ENCODE results near the gene MPPED1.

Gene MPPED1

DNA sequence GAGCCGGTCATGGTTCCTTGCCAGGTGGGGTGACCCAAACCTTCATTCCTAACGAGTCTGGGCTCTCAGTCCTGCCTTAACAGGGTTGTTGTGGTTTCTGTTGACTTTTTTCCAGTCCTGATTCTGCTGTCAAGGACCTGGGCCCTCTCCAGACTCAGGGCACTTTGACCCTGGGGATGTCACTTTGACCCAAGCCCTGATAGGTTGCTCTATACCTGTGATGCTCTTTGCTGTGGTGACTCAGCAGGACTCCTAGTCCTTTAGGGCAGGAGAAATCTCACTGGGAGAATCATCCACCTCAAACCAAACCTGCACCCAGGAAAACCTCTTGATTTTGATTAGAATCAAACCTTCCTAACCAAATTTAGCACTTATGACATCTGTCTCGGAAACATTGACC, 20.5 kb upstream of the MPPED1 start:
- TF ChIP-seq, protein P1, sequence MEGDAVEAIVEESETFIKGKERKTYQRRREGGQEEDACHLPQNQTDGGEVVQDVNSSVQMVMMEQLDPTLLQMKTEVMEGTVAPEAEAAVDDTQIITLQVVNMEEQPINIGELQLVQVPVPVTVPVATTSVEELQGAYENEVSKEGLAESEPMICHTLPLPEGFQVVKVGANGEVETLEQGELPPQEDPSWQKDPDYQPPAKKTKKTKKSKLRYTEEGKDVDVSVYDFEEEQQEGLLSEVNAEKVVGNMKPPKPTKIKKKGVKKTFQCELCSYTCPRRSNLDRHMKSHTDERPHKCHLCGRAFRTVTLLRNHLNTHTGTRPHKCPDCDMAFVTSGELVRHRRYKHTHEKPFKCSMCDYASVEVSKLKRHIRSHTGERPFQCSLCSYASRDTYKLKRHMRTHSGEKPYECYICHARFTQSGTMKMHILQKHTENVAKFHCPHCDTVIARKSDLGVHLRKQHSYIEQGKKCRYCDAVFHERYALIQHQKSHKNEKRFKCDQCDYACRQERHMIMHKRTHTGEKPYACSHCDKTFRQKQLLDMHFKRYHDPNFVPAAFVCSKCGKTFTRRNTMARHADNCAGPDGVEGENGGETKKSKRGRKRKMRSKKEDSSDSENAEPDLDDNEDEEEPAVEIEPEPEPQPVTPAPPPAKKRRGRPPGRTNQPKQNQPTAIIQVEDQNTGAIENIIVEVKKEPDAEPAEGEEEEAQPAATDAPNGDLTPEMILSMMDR (IDR thresholded peaks at IDR 0.05; ENCODE audit: borderline replicate concordance, control extremely low read depth, extremely low read depth, insufficient read depth, missing control alignments), result no peak
- in situ Hi-C loops (cut with MboI; ENCODE audit: low sequenced_read_pairs, unreplicated experiment), result no loop called here
- DNase-seq (ENCODE audit: low spot score), result no peak

DNA sequence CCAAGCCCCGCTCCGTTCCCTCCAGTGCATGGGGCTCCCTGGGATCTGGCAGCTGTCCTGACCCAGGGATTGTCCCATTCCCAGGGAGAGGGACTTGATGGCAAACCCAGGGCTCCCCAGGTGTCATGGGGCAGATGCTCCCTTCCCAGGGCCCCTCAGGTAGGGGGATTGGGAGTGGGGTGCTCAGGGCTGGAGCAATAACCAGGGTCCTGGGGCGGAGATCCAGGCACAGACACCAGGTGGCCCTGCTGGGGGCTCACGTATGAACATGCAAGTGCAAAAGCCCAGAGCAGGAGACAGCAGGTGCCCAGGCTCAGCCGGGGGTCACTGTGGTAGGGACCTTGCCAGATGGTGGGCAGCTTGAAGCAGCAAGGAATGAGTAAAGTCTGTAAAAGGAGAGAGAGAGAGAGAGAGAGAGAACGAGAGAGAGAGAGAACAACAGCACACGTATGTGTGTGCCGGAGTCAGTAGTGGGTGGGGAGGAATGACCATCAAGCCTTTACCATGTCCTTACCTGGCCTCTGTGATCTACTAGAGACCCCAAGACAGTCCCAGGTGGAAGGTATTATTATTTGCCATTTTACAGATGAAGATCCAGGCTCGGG, 19.3 kb upstream of the MPPED1 start:
- in situ Hi-C loops (cut with MboI; ENCODE audit: low sequenced_read_pairs, unreplicated experiment), result no loop called here
- TF ChIP-seq, protein P1 (IDR thresholded peaks at IDR 0.05; ENCODE audit: borderline replicate concordance, control extremely low read depth, extremely low read depth, insufficient read depth, missing control alignments), result no peak
- DNase-seq (ENCODE audit: low spot score), result no peak

DNA sequence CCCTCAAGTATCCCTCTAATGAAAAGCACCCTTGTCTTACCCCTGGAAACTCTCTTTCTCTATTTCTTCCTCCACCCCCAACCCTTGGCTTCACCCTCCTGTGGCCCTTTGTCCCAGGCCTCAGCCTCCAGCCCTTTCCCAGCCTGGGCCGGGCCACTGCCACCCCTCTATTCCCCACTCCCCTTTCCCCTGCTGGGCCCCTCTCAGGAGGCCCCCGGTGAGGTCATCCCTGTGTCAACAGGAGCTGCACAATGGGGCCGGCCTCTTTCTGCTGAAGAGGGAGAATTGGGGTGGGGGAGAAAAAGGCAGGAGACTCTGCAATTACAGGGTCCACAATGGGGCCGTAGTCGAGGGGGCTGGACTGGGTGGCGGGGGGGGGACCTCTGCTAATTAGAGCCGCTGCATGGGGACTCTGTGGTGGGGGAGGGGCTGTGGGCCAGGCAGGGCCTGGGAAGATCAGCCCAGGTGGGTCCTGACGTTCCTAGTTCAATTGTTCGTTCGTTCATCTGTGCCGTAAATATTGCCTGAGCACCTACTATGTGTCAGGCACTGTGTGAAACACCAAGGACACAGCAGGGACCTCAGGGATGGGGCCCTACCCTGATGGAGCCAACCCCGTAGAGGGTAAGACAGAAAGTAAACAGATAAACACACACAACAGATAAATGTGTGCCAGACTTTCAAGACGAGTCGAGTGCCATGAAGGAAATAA, 18.5 kb upstream of the MPPED1 start:
- DNase-seq (ENCODE audit: low spot score), result no peak
- TF ChIP-seq, protein P1 (IDR thresholded peaks at IDR 0.05; ENCODE audit: borderline replicate concordance, control extremely low read depth, extremely low read depth, insufficient read depth, missing control alignments), result no peak
- in situ Hi-C loops (cut with MboI; ENCODE audit: low sequenced_read_pairs, unreplicated experiment), result no loop called here

DNA sequence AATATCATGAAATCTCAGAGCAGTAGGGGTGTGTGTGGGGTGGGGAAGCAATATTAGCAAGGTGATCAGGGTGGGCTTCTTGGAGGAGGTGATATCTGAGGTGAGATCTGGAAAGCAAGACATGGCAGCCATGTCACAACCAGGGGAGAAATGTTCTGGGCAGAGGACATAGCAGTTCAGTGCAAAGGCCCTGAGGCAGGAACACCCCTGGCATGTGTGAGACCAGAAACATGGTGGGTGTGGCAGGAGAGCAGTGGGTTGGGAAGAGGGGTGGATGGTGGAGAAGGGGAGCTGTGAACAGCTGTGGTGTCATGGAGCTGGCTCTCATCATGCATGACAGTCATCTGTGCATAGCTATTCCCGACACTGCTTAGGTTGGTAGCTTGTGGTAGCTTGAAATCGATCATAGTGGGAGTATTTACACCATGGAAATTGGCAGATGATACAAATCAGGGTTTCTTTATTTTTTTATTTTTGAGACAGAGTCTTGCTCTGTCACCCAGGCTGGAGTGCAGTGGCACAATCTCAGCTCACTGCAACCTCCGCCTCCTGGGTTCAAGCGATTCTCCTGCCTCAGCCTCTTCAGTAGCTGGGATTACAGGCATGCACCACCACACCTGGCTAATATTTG, 17.9 kb upstream of the MPPED1 start:
- in situ Hi-C loops (cut with MboI; ENCODE audit: low sequenced_read_pairs, unreplicated experiment), result no loop called here
- DNase-seq (ENCODE audit: low spot score), result no peak
- TF ChIP-seq, protein P1 (IDR thresholded peaks at IDR 0.05; ENCODE audit: borderline replicate concordance, control extremely low read depth, extremely low read depth, insufficient read depth, missing control alignments), result no peak

DNA sequence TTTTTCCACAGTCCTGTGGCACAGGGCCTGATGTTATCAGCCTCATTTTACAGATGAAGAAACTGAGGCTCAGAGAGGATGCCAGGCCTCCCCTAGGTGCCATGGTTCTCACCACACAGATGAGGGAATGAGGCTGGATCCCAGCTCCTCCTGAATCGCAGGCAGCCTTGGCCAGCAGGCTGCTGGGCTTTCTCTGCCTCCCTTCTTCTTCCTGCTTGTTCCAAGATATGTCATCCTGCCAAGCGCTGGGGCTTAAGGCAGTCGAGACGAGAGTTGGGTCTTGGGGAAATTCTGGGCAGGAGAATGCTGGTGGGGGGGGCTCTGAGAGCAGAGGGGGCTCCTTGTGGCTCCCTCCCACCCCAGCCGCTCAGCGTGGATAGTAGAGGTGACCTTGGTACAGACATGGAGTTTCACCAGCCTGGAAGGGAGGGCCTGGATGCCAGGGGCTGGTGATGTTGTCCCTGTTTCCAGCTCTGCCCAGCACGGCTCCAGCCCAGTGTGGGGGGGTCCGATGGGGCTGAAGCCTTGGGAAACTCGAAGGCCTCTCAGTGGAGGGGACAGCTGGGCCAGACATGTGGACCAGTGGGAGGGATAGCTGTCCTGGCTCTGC, 16.6 kb upstream of the MPPED1 start:
- DNase-seq (ENCODE audit: low spot score), result no peak
- TF ChIP-seq, protein P1 (IDR thresholded peaks at IDR 0.05; ENCODE audit: borderline replicate concordance, control extremely low read depth, extremely low read depth, insufficient read depth, missing control alignments), result no peak
- in situ Hi-C loops (cut with MboI; ENCODE audit: low sequenced_read_pairs, unreplicated experiment), result no loop called here

DNA sequence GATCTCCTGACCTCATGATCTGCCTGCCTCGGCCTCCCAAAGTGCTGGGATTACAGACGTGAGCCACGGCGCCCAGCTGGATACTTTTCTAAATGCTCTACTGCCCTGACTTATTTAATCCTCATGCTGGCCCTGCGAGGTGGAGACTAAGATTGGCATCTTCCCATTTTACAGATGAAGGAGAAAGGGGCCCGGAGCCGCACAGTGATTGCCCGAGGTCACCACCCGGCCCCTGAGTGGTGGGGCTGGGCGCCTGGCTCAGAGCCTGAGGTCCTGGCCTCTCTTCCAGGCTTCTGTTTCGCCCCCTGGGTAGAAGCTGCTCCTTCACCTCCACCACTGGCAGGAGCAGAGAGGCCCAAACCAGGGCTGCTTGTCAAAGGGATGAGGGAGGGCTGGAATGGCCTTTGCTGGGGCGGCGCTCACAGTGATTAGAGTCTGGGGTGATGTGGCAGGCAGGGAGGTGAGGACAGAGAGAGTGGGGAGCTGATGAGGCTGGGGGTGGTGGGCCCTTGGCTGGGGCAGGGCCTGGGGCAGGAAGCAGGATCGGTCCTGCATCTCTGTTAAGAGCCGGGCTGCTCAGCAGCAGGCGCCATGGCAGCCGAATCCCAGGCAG, 15.4 kb upstream of the MPPED1 start:
- in situ Hi-C loops (cut with MboI; ENCODE audit: low sequenced_read_pairs, unreplicated experiment), result no loop called here
- TF ChIP-seq, protein P1 (IDR thresholded peaks at IDR 0.05; ENCODE audit: borderline replicate concordance, control extremely low read depth, extremely low read depth, insufficient read depth, missing control alignments), result no peak
- no peak for DNase-seq (ENCODE audit: low spot score)
